Fibroblast of lung (primary cell): ENCODE results near the gene MYL4. TPM values are rescaled to one million over a fixed set of nuclear protein-coding genes. Genes with fewer than 3 reads are reported as not detected.

Source experiments
- DNase-seq, 2 donors: peaks; one replicate each; pipeline versions ENCODE4 v3.0.0 to v3.0.0-alpha.2; 2010; ENCODE audit warnings: low read depth in 2 of 2
- H2AFZ ChIP-seq: 2 replicates; pipeline ENCODE4 v1.5.1; 2012; ENCODE audit warnings: low read length, control low read depth, inconsistent platforms
- H3K27ac ChIP-seq: 2 replicates; pipeline ENCODE4 v1.5.1; 2011; ENCODE audit warnings: low read length, control low read depth; ENCODE audit not compliant: insufficient read depth
- H3K27me3 ChIP-seq: 2 replicates; pipeline ENCODE4 v1.5.1; 2011; ENCODE audit warnings: mild to moderate bottlenecking, low read length; ENCODE audit not compliant: control insufficient read depth, insufficient read depth
- H3K36me3 ChIP-seq: 2 replicates; pipeline ENCODE4 v1.5.1; 2011; ENCODE audit warnings: low read length; ENCODE audit not compliant: control insufficient read depth, insufficient read depth
- H3K4me1 ChIP-seq: 2 replicates; pipeline ENCODE4 v1.5.1; 2011; ENCODE audit warnings: low read length; ENCODE audit not compliant: control insufficient read depth, insufficient read depth; ENCODE audit errors: extremely low read depth
- H3K4me2 ChIP-seq: 2 replicates; pipeline ENCODE4 v1.5.1; 2011; ENCODE audit warnings: low read length, control low read depth; ENCODE audit not compliant: insufficient read depth; ENCODE audit errors: extremely low read depth
- H3K4me3 ChIP-seq, 4 experiments: fragments of 200-600 bp in 1 of 4; sonication (generic) in 1 of 4; replicated peaks in 1 of 4; 2 replicates each; pipeline ENCODE4 v1.5.1; 2011 to 2016; ENCODE audit warnings: low read length in 4 of 4, low read depth in 3 of 4, mild to moderate bottlenecking in 3 of 4, control low read depth in 2 of 4, inconsistent platforms in 1 of 4, mixed read lengths in 1 of 4; ENCODE audit not compliant: insufficient read depth in 1 of 4; ENCODE audit errors: control extremely low read depth in 1 of 4
- H3K79me2 ChIP-seq: 2 replicates; pipeline ENCODE4 v1.5.1; 2012; ENCODE audit warnings: mild to moderate bottlenecking, low read length, inconsistent platforms; ENCODE audit not compliant: control insufficient read depth, insufficient read depth
- H3K9ac ChIP-seq: 2 replicates; pipeline ENCODE4 v1.5.1; 2011; ENCODE audit warnings: mild to moderate bottlenecking, low read length, control low read depth; ENCODE audit not compliant: insufficient read depth
- H3K9me3 ChIP-seq: 2 replicates; pipeline ENCODE4 v1.5.1; 2012; ENCODE audit warnings: low read depth, low read length; ENCODE audit not compliant: control insufficient read depth, insufficient read depth
- H4K20me1 ChIP-seq: 2 replicates; pipeline ENCODE4 v1.5.1; 2011; ENCODE audit warnings: low read length; ENCODE audit not compliant: control insufficient read depth, insufficient read depth; ENCODE audit errors: extremely low read depth
- CTCF ChIP-seq, 2 donors: IDR thresholded peaks in 1 of 2; conservative IDR thresholded peaks in 1 of 2; 1 replicate in 1 of 2; 2 replicates in 1 of 2; pipeline ENCODE4 v1.5.1; 2011 to 2012; ENCODE audit warnings: low read length in 2 of 2, control low read depth in 1 of 2, inconsistent platforms in 1 of 2, low read depth in 1 of 2, mild to moderate bottlenecking in 1 of 2
- EZH2 ChIP-seq: IDR thresholded peaks from 2 replicates; pipeline ENCODE4 v1.5.1; 2012; ENCODE audit warnings: low read length, control low read depth, mild to moderate bottlenecking; ENCODE audit errors: missing control alignments
- polyA plus RNA-seq, 2 donors: library from polyadenylated mRNA; depleted of rRNA in 1 of 2; stranded (reverse) in 1 of 2; unstranded in 1 of 2; fragments of >200 nt; gene quantifications; 2 replicates each; pipeline ENCODE4 v1.2.1, GENCODE V29; 2011 to 2012; ENCODE audit warnings: missing spikeins in 1 of 2
- total RNA-seq: library from RNA; depleted of rRNA; stranded (reverse); fragments of >200 nt; gene quantifications from 2 replicates; pipeline ENCODE4 v1.2.1, GENCODE V29; 2014

The MYL4 gene
- total and polyA plus RNA-seq, 2 donors (not counting 1 experiment from before 2014, with no cell fraction given): 1.3 TPM; not detected in 1

GRCh38 chr17:47229535-47230443 is 20.6 kb downstream of the MYL4 start:
- no peaks in the 10 kb centered on the region for H3K9me3 ChIP-seq
- no peaks in the 10 kb centered on the region for H3K27me3 ChIP-seq
- no peaks in the 10 kb centered on the region for H4K20me1 ChIP-seq
- H3K79me2 ChIP-seq: no peaks in the 10 kb centered on the region
- DNase-seq: peak; percentile 91 to 96
- H2AFZ ChIP-seq: peak overlapping the region; percentile 71
- peak overlapping the region; percentile 55 for H3K27ac ChIP-seq
- peaks cover 7% of the 10 kb centered on the region for H3K4me1 ChIP-seq
- H3K4me2 ChIP-seq: peak overlapping the region; percentile 80
- H3K9ac ChIP-seq: no peak overlapping the region
- peak overlapping the region in 3 of 4 experiments; percentile 2 to 41 (median 36) for H3K4me3 ChIP-seq
- H3K36me3 ChIP-seq: no peaks in the 10 kb centered on the region
- TF ChIP-seq EZH2: no peak
- peak; percentile 100 for TF ChIP-seq CTCF (conservative IDR thresholded peaks at IDR 0.05 in 1 of 2, IDR thresholded peaks at IDR 0.05 in 1 of 2; ENCODE audit: low read depth in 1 of 2, low read length in 2 of 2)

GRCh38 chr17:47230864-47231263 is 21.7 kb downstream of the MYL4 start:
- Histone ChIP-seq H3K9ac (no peak overlapping the region), H3K4me3 (no peak overlapping the region), H2AFZ (no peak overlapping the region), H3K79me2 (no peaks in the 10 kb centered on the region), H3K36me3 (no peaks in the 10 kb centered on the region), H3K27me3 (no peaks in the 10 kb centered on the region), H3K27ac (no peak overlapping the region), H3K9me3 (no peaks in the 10 kb centered on the region), H3K4me1 (peaks cover 3% of the 10 kb centered on the region), H4K20me1 (no peaks in the 10 kb centered on the region), H3K4me2 (no peak overlapping the region)
- TF ChIP-seq EZH2 (no peak), CTCF (conservative IDR thresholded peaks at IDR 0.05 in 1 of 2, IDR thresholded peaks at IDR 0.05 in 1 of 2; ENCODE audit: low read depth in 1 of 2, low read length in 2 of 2) (no peak)
- DNase-seq: no peak

- Histone ChIP-seq H3K79me2 (no peaks in the 10 kb centered on the region), H3K27me3 (no peaks in the 10 kb centered on the region), H3K4me3 (no peak overlapping the region), H3K27ac (no peak overlapping the region), H3K4me1 (peaks cover 3% of the 10 kb centered on the region), H3K9me3 (no peaks in the 10 kb centered on the region), H3K4me2 (no peak overlapping the region), H3K36me3 (no peaks in the 10 kb centered on the region), H2AFZ (no peak overlapping the region), H4K20me1 (no peaks in the 10 kb centered on the region), H3K9ac (no peak overlapping the region)
- DNase-seq: no peak
- TF ChIP-seq EZH2 (no peak), CTCF (conservative IDR thresholded peaks at IDR 0.05 in 1 of 2, IDR thresholded peaks at IDR 0.05 in 1 of 2; ENCODE audit: low read depth in 1 of 2, low read length in 2 of 2) (no peak)
Observed at GRCh38 chr17:47231334-47231733, 22.2 kb downstream of the MYL4 start.
